ENCODE results near the gene EFCAB11.

The EFCAB11 gene

DNA sequence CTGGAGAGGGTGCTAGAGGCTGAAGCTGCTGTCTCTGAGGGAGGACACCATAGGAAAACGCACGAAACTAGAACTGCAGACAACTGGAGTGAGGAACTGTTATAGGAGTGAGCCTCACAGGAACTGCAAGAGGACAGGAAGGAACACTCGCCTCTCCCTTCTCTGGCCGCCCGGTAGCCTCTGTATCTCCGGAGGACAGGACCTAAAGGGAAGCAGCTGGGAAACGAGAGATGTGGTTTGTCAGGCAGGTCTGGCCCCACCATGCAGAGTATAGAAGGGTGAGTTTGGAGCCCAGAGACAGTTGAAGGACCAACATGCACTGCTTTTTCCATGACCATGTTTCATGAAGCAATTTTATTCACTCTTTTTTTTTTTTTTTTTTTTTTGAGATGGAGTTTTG lies 127.3 kb downstream of the EFCAB11 start:
- Histone ChIP-seq H3K27me3 (ENCODE audit: insufficient read depth, poor library complexity, severe bottlenecking) (no peaks in the 10 kb centered on the region), H3K27ac (replicated peaks) (no peak overlapping the region), H3K4me3 (replicated peaks; ENCODE audit: insufficient read depth, low read length) (no peak overlapping the region)
- DNase-seq (ENCODE audit: low read depth in 1 of 2, low spot score in 1 of 2), result no peak
- TF ChIP-seq GABPA (IDR thresholded peaks at IDR 0.05; ENCODE audit: low read depth) (no peak), SPI1 (IDR thresholded peaks at IDR 0.05; ENCODE audit: borderline replicate concordance, low read depth) (no peak), POLR2AphosphoS5 (IDR thresholded peaks at IDR 0.05; ENCODE audit: low read depth) (no peak)
- TF ChIP-seq, protein P1, sequence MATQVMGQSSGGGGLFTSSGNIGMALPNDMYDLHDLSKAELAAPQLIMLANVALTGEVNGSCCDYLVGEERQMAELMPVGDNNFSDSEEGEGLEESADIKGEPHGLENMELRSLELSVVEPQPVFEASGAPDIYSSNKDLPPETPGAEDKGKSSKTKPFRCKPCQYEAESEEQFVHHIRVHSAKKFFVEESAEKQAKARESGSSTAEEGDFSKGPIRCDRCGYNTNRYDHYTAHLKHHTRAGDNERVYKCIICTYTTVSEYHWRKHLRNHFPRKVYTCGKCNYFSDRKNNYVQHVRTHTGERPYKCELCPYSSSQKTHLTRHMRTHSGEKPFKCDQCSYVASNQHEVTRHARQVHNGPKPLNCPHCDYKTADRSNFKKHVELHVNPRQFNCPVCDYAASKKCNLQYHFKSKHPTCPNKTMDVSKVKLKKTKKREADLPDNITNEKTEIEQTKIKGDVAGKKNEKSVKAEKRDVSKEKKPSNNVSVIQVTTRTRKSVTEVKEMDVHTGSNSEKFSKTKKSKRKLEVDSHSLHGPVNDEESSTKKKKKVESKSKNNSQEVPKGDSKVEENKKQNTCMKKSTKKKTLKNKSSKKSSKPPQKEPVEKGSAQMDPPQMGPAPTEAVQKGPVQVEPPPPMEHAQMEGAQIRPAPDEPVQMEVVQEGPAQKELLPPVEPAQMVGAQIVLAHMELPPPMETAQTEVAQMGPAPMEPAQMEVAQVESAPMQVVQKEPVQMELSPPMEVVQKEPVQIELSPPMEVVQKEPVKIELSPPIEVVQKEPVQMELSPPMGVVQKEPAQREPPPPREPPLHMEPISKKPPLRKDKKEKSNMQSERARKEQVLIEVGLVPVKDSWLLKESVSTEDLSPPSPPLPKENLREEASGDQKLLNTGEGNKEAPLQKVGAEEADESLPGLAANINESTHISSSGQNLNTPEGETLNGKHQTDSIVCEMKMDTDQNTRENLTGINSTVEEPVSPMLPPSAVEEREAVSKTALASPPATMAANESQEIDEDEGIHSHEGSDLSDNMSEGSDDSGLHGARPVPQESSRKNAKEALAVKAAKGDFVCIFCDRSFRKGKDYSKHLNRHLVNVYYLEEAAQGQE (IDR thresholded peaks at IDR 0.05; ENCODE audit: insufficient replicate concordance, low read depth), result no peak
- TF ChIP-seq, protein P2, sequence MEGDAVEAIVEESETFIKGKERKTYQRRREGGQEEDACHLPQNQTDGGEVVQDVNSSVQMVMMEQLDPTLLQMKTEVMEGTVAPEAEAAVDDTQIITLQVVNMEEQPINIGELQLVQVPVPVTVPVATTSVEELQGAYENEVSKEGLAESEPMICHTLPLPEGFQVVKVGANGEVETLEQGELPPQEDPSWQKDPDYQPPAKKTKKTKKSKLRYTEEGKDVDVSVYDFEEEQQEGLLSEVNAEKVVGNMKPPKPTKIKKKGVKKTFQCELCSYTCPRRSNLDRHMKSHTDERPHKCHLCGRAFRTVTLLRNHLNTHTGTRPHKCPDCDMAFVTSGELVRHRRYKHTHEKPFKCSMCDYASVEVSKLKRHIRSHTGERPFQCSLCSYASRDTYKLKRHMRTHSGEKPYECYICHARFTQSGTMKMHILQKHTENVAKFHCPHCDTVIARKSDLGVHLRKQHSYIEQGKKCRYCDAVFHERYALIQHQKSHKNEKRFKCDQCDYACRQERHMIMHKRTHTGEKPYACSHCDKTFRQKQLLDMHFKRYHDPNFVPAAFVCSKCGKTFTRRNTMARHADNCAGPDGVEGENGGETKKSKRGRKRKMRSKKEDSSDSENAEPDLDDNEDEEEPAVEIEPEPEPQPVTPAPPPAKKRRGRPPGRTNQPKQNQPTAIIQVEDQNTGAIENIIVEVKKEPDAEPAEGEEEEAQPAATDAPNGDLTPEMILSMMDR (IDR thresholded peaks at IDR 0.05; ENCODE audit: insufficient read depth, low read length), result no peak

DNA sequence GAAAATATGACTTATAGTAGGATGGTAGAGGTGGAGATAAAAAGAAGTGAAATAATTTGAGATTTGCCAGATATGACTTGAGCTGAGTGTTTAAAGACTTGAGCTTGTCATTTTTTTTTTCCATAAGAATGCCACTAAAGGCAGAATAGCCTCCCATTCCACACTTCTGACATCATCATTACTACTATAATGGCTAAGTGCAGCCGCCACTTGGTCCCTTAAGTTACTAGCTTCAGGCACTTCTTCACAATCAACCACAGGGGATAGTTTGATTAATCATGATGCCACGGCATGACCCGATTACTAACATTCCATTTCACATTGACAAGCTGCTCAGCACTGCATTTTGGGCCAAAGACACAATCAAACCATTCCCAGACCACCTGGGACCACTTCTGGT lies 127.9 kb downstream of the EFCAB11 start:
- TF ChIP-seq, protein P1 (IDR thresholded peaks at IDR 0.05; ENCODE audit: insufficient replicate concordance, low read depth), result no peak
- no peak overlapping the region for H3K27ac ChIP-seq (replicated peaks)
- no peak overlapping the region for H3K4me3 ChIP-seq (replicated peaks; ENCODE audit: insufficient read depth, low read length)
- H3K27me3 ChIP-seq (ENCODE audit: insufficient read depth, poor library complexity, severe bottlenecking), result no peaks in the 10 kb centered on the region
- no peak for DNase-seq (ENCODE audit: low read depth in 1 of 2, low spot score in 1 of 2)

DNA sequence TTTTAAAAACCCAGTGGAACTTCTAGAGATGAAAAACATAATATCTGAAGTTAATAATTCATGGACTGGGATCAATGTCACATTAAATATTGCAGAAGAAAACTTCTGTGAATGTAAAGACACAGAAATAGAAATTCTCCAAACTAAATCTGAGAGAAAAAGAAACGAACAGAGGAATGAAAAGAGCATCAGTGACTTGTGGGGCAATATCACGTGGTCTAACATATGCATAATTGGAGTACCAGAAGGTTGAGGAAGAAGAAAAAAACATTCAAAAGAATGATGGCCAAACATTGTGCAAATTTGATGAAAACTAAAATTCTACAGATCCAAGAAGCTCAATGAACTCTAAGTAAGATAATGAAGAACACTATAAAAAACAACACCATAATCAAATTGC lies 130.8 kb downstream of the EFCAB11 start:
- DNase-seq (ENCODE audit: low read depth in 1 of 2, low spot score in 1 of 2), result no peak
- Histone ChIP-seq H3K27ac (replicated peaks) (no peak overlapping the region), H3K4me3 (replicated peaks; ENCODE audit: insufficient read depth, low read length) (no peak overlapping the region), H3K27me3 (ENCODE audit: insufficient read depth, poor library complexity, severe bottlenecking) (no peaks in the 10 kb centered on the region)
- TF ChIP-seq, protein P2 (IDR thresholded peaks at IDR 0.05; ENCODE audit: insufficient read depth, low read length), result no peak
- TF ChIP-seq SPI1 (IDR thresholded peaks at IDR 0.05; ENCODE audit: borderline replicate concordance, low read depth) (no peak), GABPA (IDR thresholded peaks at IDR 0.05; ENCODE audit: low read depth) (no peak), POLR2AphosphoS5 (IDR thresholded peaks at IDR 0.05; ENCODE audit: low read depth) (no peak)
- TF ChIP-seq, protein P1 (IDR thresholded peaks at IDR 0.05; ENCODE audit: insufficient replicate concordance, low read depth), result no peak

DNA sequence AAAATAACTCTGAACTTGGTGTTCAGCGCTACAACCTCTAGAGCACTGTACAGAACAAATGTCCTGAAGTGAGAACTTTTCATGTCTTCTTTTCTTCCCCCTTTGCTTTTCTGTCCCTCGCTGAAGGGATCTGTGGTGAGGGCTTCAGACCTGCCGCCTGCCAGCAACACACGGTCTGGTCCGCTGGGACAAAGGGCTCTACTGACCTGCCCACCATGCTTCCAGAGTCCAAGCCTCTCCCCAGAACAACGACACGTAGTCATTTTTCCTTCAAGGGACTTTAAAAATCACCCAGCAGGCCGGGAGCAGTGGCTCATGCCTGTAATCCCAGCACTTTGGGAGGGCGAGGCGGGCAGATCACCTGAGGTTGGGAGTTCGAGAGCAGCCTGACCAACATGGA lies 140.4 kb downstream of the EFCAB11 start:
- no peak overlapping the region for H3K4me3 ChIP-seq (replicated peaks; ENCODE audit: insufficient read depth, low read length)
- H3K27me3 ChIP-seq (ENCODE audit: insufficient read depth, poor library complexity, severe bottlenecking), result no peaks in the 10 kb centered on the region
- H3K27ac ChIP-seq (replicated peaks), result no peak overlapping the region
- TF ChIP-seq GABPA (IDR thresholded peaks at IDR 0.05; ENCODE audit: low read depth), result no peak
- TF ChIP-seq SPI1 (IDR thresholded peaks at IDR 0.05; ENCODE audit: borderline replicate concordance, low read depth), result no peak
- TF ChIP-seq, protein P1 (IDR thresholded peaks at IDR 0.05; ENCODE audit: insufficient replicate concordance, low read depth), result no peak
- TF ChIP-seq, protein P2 (IDR thresholded peaks at IDR 0.05; ENCODE audit: insufficient read depth, low read length), result no peak
- no peak for TF ChIP-seq POLR2AphosphoS5 (IDR thresholded peaks at IDR 0.05; ENCODE audit: low read depth)
- DNase-seq (ENCODE audit: low read depth in 1 of 2, low spot score in 1 of 2), result no peak
